Fibroblast of lung (primary cell): ENCODE data around the gene EMC6.

Experiments
- EZH2 ChIP-seq: IDR thresholded peaks from 2 replicates; pipeline ENCODE4 v1.5.1; 2012; ENCODE audit warnings: low read length, control low read depth, mild to moderate bottlenecking; ENCODE audit errors: missing control alignments
- TF ChIP-seq, protein P1 (sequence below), 2 donors: IDR thresholded peaks in 1 of 2; conservative IDR thresholded peaks in 1 of 2; 1 replicate in 1 of 2; 2 replicates in 1 of 2; pipeline ENCODE4 v1.5.1; 2011 to 2012; ENCODE audit warnings: low read length in 2 of 2, control low read depth in 1 of 2, inconsistent platforms in 1 of 2, low read depth in 1 of 2, mild to moderate bottlenecking in 1 of 2

GRCh38 chr17:3697103-3697476, 28.5 kb downstream of the EMC6 start:
- TF ChIP-seq, protein P1, sequence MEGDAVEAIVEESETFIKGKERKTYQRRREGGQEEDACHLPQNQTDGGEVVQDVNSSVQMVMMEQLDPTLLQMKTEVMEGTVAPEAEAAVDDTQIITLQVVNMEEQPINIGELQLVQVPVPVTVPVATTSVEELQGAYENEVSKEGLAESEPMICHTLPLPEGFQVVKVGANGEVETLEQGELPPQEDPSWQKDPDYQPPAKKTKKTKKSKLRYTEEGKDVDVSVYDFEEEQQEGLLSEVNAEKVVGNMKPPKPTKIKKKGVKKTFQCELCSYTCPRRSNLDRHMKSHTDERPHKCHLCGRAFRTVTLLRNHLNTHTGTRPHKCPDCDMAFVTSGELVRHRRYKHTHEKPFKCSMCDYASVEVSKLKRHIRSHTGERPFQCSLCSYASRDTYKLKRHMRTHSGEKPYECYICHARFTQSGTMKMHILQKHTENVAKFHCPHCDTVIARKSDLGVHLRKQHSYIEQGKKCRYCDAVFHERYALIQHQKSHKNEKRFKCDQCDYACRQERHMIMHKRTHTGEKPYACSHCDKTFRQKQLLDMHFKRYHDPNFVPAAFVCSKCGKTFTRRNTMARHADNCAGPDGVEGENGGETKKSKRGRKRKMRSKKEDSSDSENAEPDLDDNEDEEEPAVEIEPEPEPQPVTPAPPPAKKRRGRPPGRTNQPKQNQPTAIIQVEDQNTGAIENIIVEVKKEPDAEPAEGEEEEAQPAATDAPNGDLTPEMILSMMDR (conservative IDR thresholded peaks at IDR 0.05 in 1 of 2, IDR thresholded peaks at IDR 0.05 in 1 of 2; ENCODE audit: low read depth in 1 of 2, low read length in 2 of 2) = no peak
- no peak for TF ChIP-seq EZH2
